ENCODE data around the gene PTPRD.

The PTPRD gene

GRCh38 chr9:8600914-8601680, 2011.7 kb downstream of the PTPRD start:
- DNase-seq: no peak

GRCh38 chr9:8599937-8600336, 2012.9 kb downstream of the PTPRD start:
- DNase-seq: no peak

- DNase-seq: no peak
Measured at GRCh38 chr9:8589476-8589875, 2023.3 kb downstream of the PTPRD start.

GRCh38 chr9:8585036-8585435, 2027.8 kb downstream of the PTPRD start:
- DNase-seq: no peak

- no peak for DNase-seq
Measured at GRCh38 chr9:8579661-8580060, 2033.1 kb downstream of the PTPRD start.

- DNase-seq: no peak
Measured at GRCh38 chr9:8576741-8577140, 2036.1 kb downstream of the PTPRD start.

- DNase-seq: no peak
Measured at GRCh38 chr9:8574846-8575245, 2038.0 kb downstream of the PTPRD start.

- no peak for DNase-seq
Measured at GRCh38 chr9:8572209-8572608, 2040.6 kb downstream of the PTPRD start.

GRCh38 chr9:8571643-8572042, 2041.2 kb downstream of the PTPRD start:
- no peak for DNase-seq

GRCh38 chr9:8570776-8571175, 2042.0 kb downstream of the PTPRD start:
- DNase-seq: no peak

GRCh38 chr9:8569823-8570222, 2043.0 kb downstream of the PTPRD start:
- DNase-seq: no peak

- no peak for DNase-seq
Measured at GRCh38 chr9:8567963-8568579, 2044.7 kb downstream of the PTPRD start.

GRCh38 chr9:8564960-8565359, 2047.8 kb downstream of the PTPRD start:
- DNase-seq: no peak

GRCh38 chr9:8560560-8561525, 2052.0 kb downstream of the PTPRD start:
- no peak for DNase-seq

- DNase-seq: no peak
Measured at GRCh38 chr9:8558176-8558575, 2054.6 kb downstream of the PTPRD start.

- no peak for DNase-seq
Measured at GRCh38 chr9:8555762-8556500, 2056.9 kb downstream of the PTPRD start.

GRCh38 chr9:8553444-8553843, 2059.4 kb downstream of the PTPRD start:
- no peak for DNase-seq

GRCh38 chr9:8552732-8553131, 2060.1 kb downstream of the PTPRD start:
- DNase-seq: no peak

GRCh38 chr9:8549214-8549613, 2063.6 kb downstream of the PTPRD start:
- DNase-seq: no peak

GRCh38 chr9:8543219-8543618, 2069.6 kb downstream of the PTPRD start:
- no peak for DNase-seq

GRCh38 chr9:8542537-8542936, 2070.3 kb downstream of the PTPRD start:
- no peak for DNase-seq

GRCh38 chr9:8539681-8540197, 2073.1 kb downstream of the PTPRD start:
- no peak for DNase-seq

- no peak for DNase-seq
Measured at GRCh38 chr9:8536845-8537244, 2076.0 kb downstream of the PTPRD start.

All from Kasumi-1 (cell line).